Measurements from ENCODE around the gene STXBP6.

Gene STXBP6

GRCh38 chr14:25090256-25090655 is 40.3 kb upstream of the STXBP6 start:
- TF ChIP-seq CTCF (conservative IDR thresholded peaks at IDR 0.05; ENCODE audit: low read length), result no peak
- no peak for DNase-seq (ENCODE audit: low read depth)
- no peak overlapping the region for H3K4me3 ChIP-seq (ENCODE audit: low read length)

- DNase-seq (ENCODE audit: low read depth), result no peak
- TF ChIP-seq CTCF (conservative IDR thresholded peaks at IDR 0.05; ENCODE audit: low read length), result no peak
Observed at GRCh38 chr14:25089496-25089895, 39.5 kb upstream of the STXBP6 start.

GRCh38 chr14:25086821-25087396 is 37.0 kb upstream of the STXBP6 start:
- no peak for DNase-seq (ENCODE audit: low read depth)
- H3K4me3 ChIP-seq (ENCODE audit: low read length), result no peak overlapping the region
- no peak for TF ChIP-seq CTCF (conservative IDR thresholded peaks at IDR 0.05; ENCODE audit: low read length)

More at GRCh38 chr14:25089496-25089895, 39.5 kb upstream of the STXBP6 start:
- no peak overlapping the region for H3K4me3 ChIP-seq (ENCODE audit: low read length)

- no peak for TF ChIP-seq CTCF (conservative IDR thresholded peaks at IDR 0.05; ENCODE audit: low read length)
- H3K4me3 ChIP-seq (ENCODE audit: low read length), result no peak overlapping the region
- DNase-seq (ENCODE audit: low read depth), result no peak
Observed at GRCh38 chr14:25086081-25086480, 36.1 kb upstream of the STXBP6 start.

GRCh38 chr14:25080682-25081081 is 30.7 kb upstream of the STXBP6 start:
- H3K4me3 ChIP-seq (ENCODE audit: low read length), result no peak overlapping the region
- DNase-seq (ENCODE audit: low read depth), result no peak
- no peak for TF ChIP-seq CTCF (conservative IDR thresholded peaks at IDR 0.05; ENCODE audit: low read length)

- no peak for DNase-seq (ENCODE audit: low read depth)
- TF ChIP-seq CTCF (conservative IDR thresholded peaks at IDR 0.05; ENCODE audit: low read length), result no peak
- H3K4me3 ChIP-seq (ENCODE audit: low read length), result no peak overlapping the region
Observed at GRCh38 chr14:25079311-25079710, 29.4 kb upstream of the STXBP6 start.

- H3K4me3 ChIP-seq (ENCODE audit: low read length), result no peak overlapping the region
- DNase-seq (ENCODE audit: low read depth), result no peak
- no peak for TF ChIP-seq CTCF (conservative IDR thresholded peaks at IDR 0.05; ENCODE audit: low read length)
Observed at GRCh38 chr14:25074099-25074685, 24.2 kb upstream of the STXBP6 start.

Measured in AG10803 (cell line).